H1 (cell line): ENCODE results near the gene PRKN. TPM values are rescaled to one million over a fixed set of nuclear protein-coding genes. Genes with fewer than 3 reads are reported as not detected.

Experiments
- CTCF ChIA-PET: fragments of 300-600 bp; sonication (Branson Sonifier 250); formaldehyde crosslinking; loops from one replicate; lab custom pipeline; 2021; ENCODE audit not compliant: partially characterized antibody; lab: Charles Lee
- POLR2A ChIA-PET: fragments of 300-600 bp; sonication (Branson Sonifier 250); formaldehyde crosslinking; loops from one replicate; lab custom pipeline; 2021; ENCODE audit warnings: inconsistent platforms; ENCODE audit not compliant: partially characterized antibody; lab: Charles Lee
- DNase-seq, 2 experiments: peaks; one replicate each; pipeline versions ENCODE4 v3.0.0 to v3.0.0-alpha.2; 2010 to 2022; ENCODE audit warnings: low spot score in 2 of 2, low read depth in 1 of 2, mixed read lengths in 1 of 2
- FAIRE-seq: peaks from 2 replicates; lab custom pipeline; 2011; peaks lifted over from hg19 to GRCh38; lab: Jason Lieb, UNC
- H2AFZ ChIP-seq: 2 replicates; pipeline ENCODE4 v1.8.1; 2012; ENCODE audit warnings: low read length, inconsistent platforms
- H2AK5ac ChIP-seq: 2 replicates; pipeline ENCODE4 v1.6.1; 2013; ENCODE audit warnings: low read depth, low read length
- H2BK120ac ChIP-seq: replicated peaks from 2 replicates; pipeline ENCODE3; 2013; ENCODE audit warnings: low read depth, low read length, inconsistent platforms
- H2BK12ac ChIP-seq: 2 replicates; pipeline ENCODE4 v1.6.1; 2013; ENCODE audit warnings: low read depth, low read length
- H2BK15ac ChIP-seq: 2 replicates; pipeline ENCODE4 v1.6.1; 2013; ENCODE audit warnings: low read length
- H2BK20ac ChIP-seq: 2 replicates; pipeline ENCODE4 v1.6.1; 2013; ENCODE audit warnings: low read length
- H2BK5ac ChIP-seq: 2 replicates; pipeline ENCODE4 v1.6.1; 2013; ENCODE audit warnings: low read depth, low read length
- H3K14ac ChIP-seq: 2 replicates; pipeline ENCODE4 v1.6.1; 2013; ENCODE audit warnings: inconsistent platforms; ENCODE audit not compliant: insufficient read length
- H3K18ac ChIP-seq: 2 replicates; pipeline ENCODE4 v1.6.1; 2013; ENCODE audit warnings: low read length; ENCODE audit errors: extremely low read depth
- H3K23ac ChIP-seq: 2 replicates; pipeline ENCODE4 v1.6.1; 2013; ENCODE audit warnings: inconsistent platforms; ENCODE audit not compliant: insufficient read length
- H3K23me2 ChIP-seq: 2 replicates; pipeline ENCODE4 v1.6.1; 2013; ENCODE audit warnings: low read depth, low read length
- H3K27ac ChIP-seq: 2 replicates; pipeline ENCODE4 v1.6.1; 2011; ENCODE audit warnings: low read depth, low read length, inconsistent platforms
- H3K27me3 ChIP-seq, 4 experiments: replicated peaks in 1 of 4; 1 replicate in 1 of 4; 2 replicates in 3 of 4; pipeline versions ENCODE4 v1.6.1 to v1.8.1; 2011 to 2013; ENCODE audit warnings: low read length in 3 of 4, mild to moderate bottlenecking in 3 of 4, inconsistent platforms in 2 of 4, mixed read lengths in 2 of 4, moderate library complexity in 1 of 4; ENCODE audit not compliant: control insufficient read depth in 3 of 4, insufficient read depth in 3 of 4; ENCODE audit errors: extremely low read depth in 1 of 4
- H3K36me3 ChIP-seq, 4 experiments: 2 replicates each; pipeline versions ENCODE4 v1.6.1 to v1.8.1; 2011 to 2013; ENCODE audit warnings: mild to moderate bottlenecking in 4 of 4, low read length in 3 of 4, moderate library complexity in 2 of 4, control low read depth in 1 of 4, inconsistent platforms in 1 of 4; ENCODE audit not compliant: insufficient read depth in 4 of 4, control insufficient read depth in 2 of 4
- H3K4ac ChIP-seq: replicated peaks from 2 replicates; pipeline ENCODE3; 2013; ENCODE audit warnings: low read length, low read depth, mixed read lengths, inconsistent platforms; ENCODE audit not compliant: insufficient read length
- H3K4me1 ChIP-seq, 4 experiments: replicated peaks in 1 of 4; 1 replicate in 1 of 4; 2 replicates in 3 of 4; pipeline versions ENCODE4 v1.6.1 to v1.8.1; 2011 to 2013; ENCODE audit warnings: low read length in 3 of 4, inconsistent platforms in 2 of 4, mixed read lengths in 1 of 4; ENCODE audit not compliant: insufficient read depth in 4 of 4, control insufficient read depth in 3 of 4
- H3K4me2 ChIP-seq, 2 experiments: 2 replicates each; pipeline versions ENCODE4 v1.6.1 to v1.8.1; 2011 to 2013; ENCODE audit warnings: low read depth in 2 of 2, low read length in 2 of 2, control low read depth in 1 of 2, inconsistent platforms in 1 of 2, mild to moderate bottlenecking in 1 of 2; ENCODE audit not compliant: insufficient read depth in 1 of 2
- H3K4me3 ChIP-seq, 4 experiments: fragments of 200-600, 300-600 bp in 1 of 4; sonication (generic), shearing (Covaris generic), sonication (Bioruptor Twin) in 1 of 4; 2 replicates each; pipeline versions ENCODE4 v1.5.1 to v1.8.1; 2011 to 2016; ENCODE audit warnings: low read length in 4 of 4, low read depth in 3 of 4, control low read depth in 2 of 4, inconsistent platforms in 2 of 4, mild to moderate bottlenecking in 2 of 4, mixed read lengths in 1 of 4, moderate library complexity in 1 of 4; ENCODE audit not compliant: insufficient read depth in 2 of 4; ENCODE audit errors: extremely low read depth in 1 of 4
- H3K56ac ChIP-seq: replicated peaks from 2 replicates; pipeline ENCODE3; 2013; ENCODE audit warnings: low read depth, mild to moderate bottlenecking, mixed read lengths, low read length, inconsistent platforms; ENCODE audit not compliant: insufficient read length
- H3K79me1 ChIP-seq: 2 replicates; pipeline ENCODE4 v1.6.1; 2013; ENCODE audit warnings: low read depth, low read length, control low read depth
- H3K79me2 ChIP-seq, 2 experiments: 2 replicates each; pipeline versions ENCODE4 v1.6.1 to v1.8.1; 2012 to 2013; ENCODE audit warnings: low read length in 2 of 2, mild to moderate bottlenecking in 2 of 2, inconsistent platforms in 1 of 2; ENCODE audit not compliant: insufficient read depth in 2 of 2, control insufficient read depth in 1 of 2
- H3K9ac ChIP-seq, 4 experiments: replicated peaks in 1 of 4; 1 replicate in 1 of 4; 2 replicates in 3 of 4; pipeline versions ENCODE4 v1.6.1 to v1.8.1; 2011 to 2013; ENCODE audit warnings: low read depth in 3 of 4, low read length in 3 of 4, control low read depth in 2 of 4, mild to moderate bottlenecking in 2 of 4, moderate library complexity in 2 of 4, inconsistent platforms in 1 of 4; ENCODE audit errors: extremely low read depth in 1 of 4
- H3K9me3 ChIP-seq, 2 experiments: 2 replicates each; pipeline versions ENCODE4 v1.6.1 to v1.8.1; 2012 to 2013; ENCODE audit warnings: mild to moderate bottlenecking in 2 of 2, moderate library complexity in 2 of 2, control low read depth in 1 of 2, inconsistent platforms in 1 of 2, low read depth in 1 of 2, low read length in 1 of 2, mixed read lengths in 1 of 2; ENCODE audit not compliant: insufficient read depth in 2 of 2
- H4K20me1 ChIP-seq, 2 experiments: replicated peaks in 1 of 2; 2 replicates each; pipeline versions ENCODE3 to v1.8.1; 2011 to 2013; ENCODE audit warnings: inconsistent platforms in 2 of 2, low read length in 2 of 2, mild to moderate bottlenecking in 1 of 2; ENCODE audit not compliant: insufficient read depth in 2 of 2, control insufficient read depth in 1 of 2
- H4K5ac ChIP-seq: 2 replicates; pipeline ENCODE4 v1.6.1; 2013; ENCODE audit warnings: low read length, low read depth, mixed read lengths, inconsistent platforms; ENCODE audit not compliant: insufficient read length
- H4K8ac ChIP-seq: 2 replicates; pipeline ENCODE4 v1.8.0; 2013; ENCODE audit warnings: mild to moderate bottlenecking, moderate library complexity, low read length, inconsistent platforms; ENCODE audit not compliant: insufficient read depth; ENCODE audit errors: extremely low read depth
- H4K91ac ChIP-seq: replicated peaks from 2 replicates; pipeline ENCODE3; 2013; ENCODE audit warnings: low read length, mixed read lengths, inconsistent platforms; ENCODE audit not compliant: insufficient read length
- ATF3 ChIP-seq: IDR thresholded peaks from 2 replicates; pipeline ENCODE4 v1.6.1; 2011; ENCODE audit warnings: low read depth, mild to moderate bottlenecking, low read length; ENCODE audit not compliant: insufficient read depth
- CBX5 ChIP-seq: fragments of 300-800, 300-1000 bp; sonication (generic); IDR thresholded peaks from 2 replicates; pipeline ENCODE4 v1.7.1; 2016; ENCODE audit warnings: antibody characterized with exemption, low read length, low read depth
- CTBP2 ChIP-seq: IDR thresholded peaks from 2 replicates; pipeline ENCODE4 v1.7.0; 2011; ENCODE audit warnings: borderline replicate concordance, mild to moderate bottlenecking, moderate library complexity, mixed read lengths, low read length; ENCODE audit not compliant: insufficient read depth, insufficient read length
- RBBP5 ChIP-seq: IDR thresholded peaks from 2 replicates; pipeline ENCODE4 v1.7.1; 2012; ENCODE audit warnings: low read depth, mild to moderate bottlenecking, inconsistent platforms, low read length, moderate library complexity, borderline replicate concordance
- SUZ12 ChIP-seq: fragments of 200-600 bp; sonication (generic); IDR thresholded peaks from 2 replicates; pipeline ENCODE4 v1.6.1; 2012; ENCODE audit warnings: mild to moderate bottlenecking, inconsistent platforms, low read length, moderate library complexity, mixed read lengths
- TCF12 ChIP-seq: IDR thresholded peaks from 2 replicates; pipeline ENCODE4 v1.6.1; 2011; ENCODE audit warnings: low read depth, mild to moderate bottlenecking, low read length
- ZNF274 ChIP-seq: IDR thresholded peaks from 2 replicates; pipeline ENCODE4 v1.7.0; 2012; ENCODE audit warnings: low read length, borderline replicate concordance; ENCODE audit errors: extremely low read depth
- WGBS, 2 experiments: shearing (Covaris generic) in 1 of 2; methylation state at CpG; one replicate each; pipeline versions ENCODE4 v1.1.6 to v1.1.7; 2013 to 2015; ENCODE audit warnings: low lambda C conversion rate in 2 of 2, mixed read lengths in 2 of 2, inconsistent platforms in 1 of 2, low coverage in 1 of 2, missing lambda C conversion rate in 1 of 2; ENCODE audit not compliant: insufficient replicate concordance in 2 of 2, insufficient coverage in 1 of 2, insufficient read length in 1 of 2; ENCODE audit errors: extremely low coverage in 1 of 2, missing lambda C conversion rate in 1 of 2; 5-methylcytosine and 5-hydroxymethylcytosine counted together
- polyA plus RNA-seq, 7 experiments: library from polyadenylated mRNA; depleted of rRNA in 3 of 7; stranded (reverse) in 5 of 7; unstranded in 2 of 7; fragments of >200 nt in 5 of 7; fragments of 200-250 nt in 2 of 7; gene quantifications; 1 replicate in 5 of 7; 2 replicates in 1 of 7; 4 replicates in 1 of 7; pipeline versions ENCODE4 v1.2.1 to v1.2.3, GENCODE V29; 2011 to 2013; ENCODE audit warnings: missing spikeins in 2 of 7, mixed read lengths in 2 of 7
- total RNA-seq: library from RNA; stranded (reverse); fragmentation: NEBNext Ultra II Directional; extraction: Animal tissue kit (Norgen Biotek cat#: 25700); gene quantifications from 2 replicates; pipeline ENCODE4 v1.2.1, GENCODE V29; 2021

The PRKN gene
- total and polyA plus RNA-seq, 2 of the 8 experiments (the other 6 are each of a cell fraction or from before 2014, with no cell fraction given) = 0.13 to 0.29 TPM

DNA sequence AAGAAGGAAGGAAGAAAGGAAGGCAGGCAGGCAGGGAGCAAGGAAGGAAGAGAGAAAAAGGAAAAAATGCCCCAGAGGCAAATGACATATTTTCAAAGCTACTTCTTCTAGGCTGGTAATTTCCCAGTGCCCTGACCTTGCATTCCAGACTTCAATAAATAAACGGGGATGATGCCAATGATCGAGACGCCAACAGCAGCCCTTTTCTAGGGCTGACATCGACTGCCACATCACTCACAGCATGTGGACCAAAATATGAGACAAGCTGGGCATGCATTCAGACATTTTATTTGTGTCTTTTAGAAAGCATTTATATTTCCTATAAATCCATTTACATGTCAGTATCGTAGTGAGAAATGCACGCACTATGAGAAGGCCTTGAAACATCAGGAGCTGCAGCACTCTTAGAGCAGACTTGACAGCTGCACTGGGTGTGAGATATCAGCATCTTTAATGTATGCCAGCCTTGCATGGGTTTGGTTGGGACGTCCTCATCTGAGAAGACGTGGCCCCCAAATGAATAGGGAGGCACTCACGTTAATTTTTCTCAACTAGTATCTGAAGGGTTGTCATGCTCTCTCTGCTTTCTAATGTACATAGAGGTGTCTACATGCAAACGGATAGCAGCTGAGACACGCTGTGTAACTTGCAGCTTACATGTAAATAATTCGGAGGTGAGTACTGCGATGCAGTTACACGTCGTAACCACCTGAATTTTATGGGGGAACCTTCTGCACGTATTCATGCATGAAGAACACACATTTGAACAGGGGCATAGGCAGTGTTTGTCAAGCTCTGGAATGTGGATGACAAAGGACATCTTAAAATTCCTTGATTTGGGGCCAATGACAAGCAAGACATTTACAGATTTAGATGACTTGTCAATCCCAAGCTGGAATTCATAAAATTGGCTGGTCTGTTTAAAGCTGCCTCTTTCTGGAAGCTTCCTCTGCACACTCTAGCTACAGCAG lies 1304.6 kb downstream of the PRKN start:
- Histone ChIP-seq H2BK5ac (no peak overlapping the region), H3K23ac (no peak overlapping the region), H4K91ac (no peak overlapping the region), H2AK5ac (no peak overlapping the region), H3K56ac (no peak overlapping the region), H3K4ac (no peak overlapping the region), H3K4me3 (no peak overlapping the region), H2BK12ac (no peak overlapping the region), H3K23me2 (no peaks in the 10 kb centered on the region), H3K79me1 (no peaks in the 10 kb centered on the region), H3K4me1 (no peaks in the 10 kb centered on the region; a peak in 1 of 7 replicates), H2BK20ac (no peak overlapping the region), H3K36me3 (no peaks in the 10 kb centered on the region), H2BK15ac (no peak overlapping the region), H3K9ac (no peak overlapping the region), H4K20me1 (no peaks in the 10 kb centered on the region), H2AFZ (no peak overlapping the region), H3K27me3 (no peaks in the 10 kb centered on the region), H4K8ac (no peak overlapping the region), H3K9me3 (no peaks in the 10 kb centered on the region), H3K14ac (no peak overlapping the region), H3K27ac (no peak overlapping the region), H4K5ac (no peak overlapping the region), H2BK120ac (no peak overlapping the region), H3K18ac (no peak overlapping the region), H3K79me2 (no peaks in the 10 kb centered on the region), H3K4me2 (no peak overlapping the region)
- no peak for DNase-seq
- CTCF ChIA-PET = interaction anchor here (0.6 to 1.6 kb wide), 7 partner anchors 14 to 300 kb away, joined by 3 to 6 read pairs (median 3); no protein-coding TSS in a partner anchor
- 89% methylated on average over 16 of the region's 16 CpGs; no CpG with 5 or more reads in 1 of the 2 experiments for WGBS, 2 experiments
- FAIRE-seq = no peak
- POLR2A ChIA-PET = interaction anchor here (0.6 to 1.0 kb wide), 2 partner anchors 134 to 135 kb away, joined by 3 read pairs; no protein-coding TSS in a partner anchor
- TF ChIP-seq TCF12 = no peak
- no peak for TF ChIP-seq RBBP5
- no peak for TF ChIP-seq ZNF274
- no peak for TF ChIP-seq CTBP2
- no peak for TF ChIP-seq CBX5
- TF ChIP-seq ATF3 = no peak
- no peak for TF ChIP-seq SUZ12
